GM21423 (cell line): ENCODE results near the gene CACNA1S.

Source experiments
- ATAC-seq: cut with Tn5 transposase; IDR thresholded peaks from one replicate; pipeline ENCODE4 v1.9.1; 2021; ENCODE audit warnings: mild to moderate bottlenecking, moderate library complexity; ENCODE audit not compliant: unreplicated experiment

Gene CACNA1S

GRCh38 chr1:201019321-201019977, 92.8 kb downstream of the CACNA1S start:
- ATAC-seq, result peak; percentile 57

GRCh38 chr1:201017828-201018163, 94.4 kb downstream of the CACNA1S start:
- no peak for ATAC-seq

GRCh38 chr1:201016943-201017827, 95.0 kb downstream of the CACNA1S start:
- ATAC-seq, result peak; percentile 32

GRCh38 chr1:201016211-201016651, 96.0 kb downstream of the CACNA1S start:
- no peak for ATAC-seq

GRCh38 chr1:201015551-201016091, 96.6 kb downstream of the CACNA1S start:
- no peak for ATAC-seq

GRCh38 chr1:201014816-201015200, 97.4 kb downstream of the CACNA1S start:
- ATAC-seq, result no peak

GRCh38 chr1:201013991-201014815, 98.0 kb downstream of the CACNA1S start:
- ATAC-seq, result no peak

- no peak for ATAC-seq
Measured at GRCh38 chr1:201013031-201013485, 99.2 kb downstream of the CACNA1S start.

- ATAC-seq, result no peak
Measured at GRCh38 chr1:201011616-201012015, 100.6 kb downstream of the CACNA1S start.

GRCh38 chr1:201009962-201010645, 102.1 kb downstream of the CACNA1S start:
- no peak for ATAC-seq

- ATAC-seq, result no peak
Measured at GRCh38 chr1:201008666-201009360, 103.4 kb downstream of the CACNA1S start.

- no peak for ATAC-seq
Measured at GRCh38 chr1:201007481-201007880, 104.7 kb downstream of the CACNA1S start.

GRCh38 chr1:201006450-201006849, 105.8 kb downstream of the CACNA1S start:
- ATAC-seq, result no peak

GRCh38 chr1:201004732-201005131, 107.5 kb downstream of the CACNA1S start:
- ATAC-seq, result no peak

GRCh38 chr1:201004154-201004553, 108.1 kb downstream of the CACNA1S start:
- ATAC-seq, result no peak

GRCh38 chr1:201002510-201002909, 109.7 kb downstream of the CACNA1S start:
- no peak for ATAC-seq

GRCh38 chr1:201001962-201002361, 110.3 kb downstream of the CACNA1S start:
- ATAC-seq, result no peak

- no peak for ATAC-seq
Measured at GRCh38 chr1:201000391-201000790, 111.8 kb downstream of the CACNA1S start.

GRCh38 chr1:200999667-201000066, 112.6 kb downstream of the CACNA1S start:
- no peak for ATAC-seq

- no peak for ATAC-seq
Measured at GRCh38 chr1:200998323-200998722, 113.9 kb downstream of the CACNA1S start.
